HCT116 (cell line): ENCODE measurements around the gene SRRM2. TPM values are rescaled to one million over a fixed set of nuclear protein-coding genes. Genes with fewer than 3 reads are reported as not detected.

Experiments
- ATAC-seq: fragments of 200-7000 bp; cut with Tn5 transposase; 2 replicates; pipeline ENCODE4 v1.9.1; 2020; ENCODE audit warnings: mild to moderate bottlenecking, moderate library complexity
- BruUV-seq: library from RNA; stranded (reverse); fragments of 400-500 nt; replicated peaks from 2 replicates; lab custom pipeline; 2021; lab: Mats Ljungman, UMichigan
- CTCF ChIA-PET: fragments of 300-600 bp; sonication (Branson Sonifier 250); formaldehyde crosslinking; loops from one replicate; lab custom pipeline; 2021; ENCODE audit warnings: antibody characterized with exemption; lab: Charles Lee
- POLR2A ChIA-PET: fragments of 300-600, 350-600 bp; sonication (Branson Sonifier 250); formaldehyde crosslinking; loops from one replicate; lab custom pipeline; 2021; ENCODE audit warnings: antibody characterized with exemption; lab: Charles Lee
- RAD21 ChIA-PET, 2 experiments: fragments of 300-600 bp; sonication (Branson Sonifier 250); formaldehyde crosslinking; loops; one replicate each; lab custom pipeline; 2023; ENCODE audit warnings: low total read pairs in 2 of 2; ENCODE audit not compliant: uncharacterized antibody in 2 of 2, unreplicated experiment in 2 of 2, low non-redundant PET in 1 of 2; lab: Charles Lee
- DNase-seq: peaks from one replicate; pipeline ENCODE4 v3.0.0-alpha.2; 2010; ENCODE audit warnings: low read depth, low spot score
- H2AFZ ChIP-seq: fragments of 200-600 bp; shearing (Covaris generic), sonication (generic); 2 replicates; pipeline ENCODE4 v1.6.1; 2017; ENCODE audit warnings: low read depth, mixed run types, mixed read lengths, antibody characterized with exemption, low read length; ENCODE audit not compliant: poor library complexity, severe bottlenecking
- H3K27ac ChIP-seq: 2 replicates; pipeline ENCODE4 v1.5.1; 2012; ENCODE audit warnings: low read depth, low read length
- H3K27me3 ChIP-seq: fragments of 200-600 bp; sonication (generic); 2 replicates; pipeline ENCODE4 v1.6.1; 2016; ENCODE audit warnings: mixed run types, low read length, mixed read lengths; ENCODE audit not compliant: insufficient read depth
- H3K36me3 ChIP-seq, 2 experiments: fragments of 200-500 bp in 1 of 2; fragments of 200-600 bp in 1 of 2; sonication (Bioruptor generic) in 1 of 2; sonication (generic) in 1 of 2; 2 replicates each; pipeline versions ENCODE4 v1.5.1 to v1.6.1; 2014 to 2016; ENCODE audit warnings: low read length in 2 of 2, inconsistent platforms in 1 of 2, mixed read lengths in 1 of 2, mixed run types in 1 of 2; ENCODE audit not compliant: insufficient read depth in 2 of 2, control insufficient read depth in 1 of 2
- H3K4me1 ChIP-seq, 2 experiments: fragments of 200-600 bp in 1 of 2; sonication (generic) in 1 of 2; 2 replicates each; pipeline versions ENCODE4 v1.5.1 to v1.6.1; 2012 to 2017; ENCODE audit warnings: low read length in 2 of 2, inconsistent platforms in 1 of 2, mild to moderate bottlenecking in 1 of 2, mixed read lengths in 1 of 2, mixed run types in 1 of 2, moderate library complexity in 1 of 2; ENCODE audit not compliant: insufficient read depth in 2 of 2, control insufficient read depth in 1 of 2
- H3K4me2 ChIP-seq: fragments of 200-600 bp; sonication (generic); 2 replicates; pipeline ENCODE4 v1.6.1; 2017; ENCODE audit warnings: mixed run types, low read length, mixed read lengths
- H3K4me3 ChIP-seq, 2 experiments: fragments of 200-600 bp in 1 of 2; sonication (generic) in 1 of 2; replicated peaks in 1 of 2; 2 replicates each; pipeline ENCODE4 v1.5.1; 2011 to 2016; ENCODE audit warnings: low read length in 2 of 2, control low read depth in 1 of 2, low read depth in 1 of 2, mild to moderate bottlenecking in 1 of 2, mixed read lengths in 1 of 2, mixed run types in 1 of 2
- H3K79me2 ChIP-seq: fragments of 200-600 bp; sonication (generic); 2 replicates; pipeline ENCODE4 v1.6.1; 2017; ENCODE audit warnings: mild to moderate bottlenecking, mixed run types, low read length, moderate library complexity, mixed read lengths; ENCODE audit not compliant: insufficient read depth
- H3K9ac ChIP-seq: fragments of 200-600 bp; sonication (generic); 2 replicates; pipeline ENCODE4 v1.6.1; 2016; ENCODE audit warnings: low read length, mixed read lengths
- H3K9me2 ChIP-seq: fragments of 200-600 bp; sonication (generic), shearing (Covaris generic); 2 replicates; pipeline ENCODE4 v1.6.1; 2017; ENCODE audit warnings: mixed run types, mild to moderate bottlenecking, moderate library complexity; ENCODE audit not compliant: insufficient read depth
- H3K9me3 ChIP-seq, 2 experiments: fragments of 200-500 bp in 1 of 2; fragments of 200-600 bp in 1 of 2; sonication (Bioruptor generic) in 1 of 2; sonication (generic) in 1 of 2; 2 replicates each; pipeline ENCODE4 v1.6.1; 2014 to 2017; ENCODE audit warnings: low read length in 2 of 2, mixed read lengths in 2 of 2, inconsistent platforms in 1 of 2, low read depth in 1 of 2, mild to moderate bottlenecking in 1 of 2, mixed run types in 1 of 2, moderate library complexity in 1 of 2; ENCODE audit not compliant: control insufficient read depth in 1 of 2, insufficient read depth in 1 of 2
- H4K20me1 ChIP-seq: fragments of 200-600 bp; sonication (generic), shearing (Covaris generic); 2 replicates; pipeline ENCODE4 v1.6.1; 2017; ENCODE audit warnings: mixed run types, mild to moderate bottlenecking, moderate library complexity; ENCODE audit not compliant: insufficient read depth
- CEBPB ChIP-seq: IDR thresholded peaks from 2 replicates; pipeline ENCODE4 v1.6.1; 2012; ENCODE audit warnings: low read depth
- ELF1 ChIP-seq: IDR thresholded peaks from 2 replicates; pipeline ENCODE4 v1.6.1; 2012; ENCODE audit warnings: low read depth, borderline replicate concordance
- EZH2phosphoT487 ChIP-seq: fragments of 200-600 bp; IDR thresholded peaks from 2 replicates; pipeline ENCODE4 v1.6.1; 2018; ENCODE audit warnings: antibody characterized with exemption, borderline replicate concordance
- FOSL1 ChIP-seq: IDR thresholded peaks from 2 replicates; pipeline ENCODE4 v1.6.1; 2012; ENCODE audit warnings: low read depth
- JUND ChIP-seq: IDR thresholded peaks from 2 replicates; pipeline ENCODE4 v1.6.1; 2012
- POLR2A ChIP-seq: IDR thresholded peaks from 2 replicates; pipeline ENCODE4 v1.7.0; 2011; ENCODE audit warnings: borderline replicate concordance; ENCODE audit not compliant: insufficient read depth, insufficient read length; ENCODE audit errors: extremely low read depth
- POLR2AphosphoS5 ChIP-seq: IDR thresholded peaks from 2 replicates; pipeline ENCODE4 v1.6.1; 2011; ENCODE audit warnings: mild to moderate bottlenecking, low read depth, low read length, moderate library complexity
- RAD21 ChIP-seq: IDR thresholded peaks from 2 replicates; pipeline ENCODE4 v1.6.1; 2012; ENCODE audit warnings: low read depth, mild to moderate bottlenecking
- REST ChIP-seq: IDR thresholded peaks from 2 replicates; pipeline ENCODE4 v1.6.1; 2012; ENCODE audit warnings: low read depth
- SIN3A ChIP-seq: IDR thresholded peaks from 2 replicates; pipeline ENCODE4 v1.6.1; 2012; ENCODE audit warnings: low read depth
- SRF ChIP-seq: IDR thresholded peaks from 2 replicates; pipeline ENCODE4 v1.6.1; 2012; ENCODE audit warnings: low read depth
- TCF7L2 ChIP-seq: IDR thresholded peaks from 2 replicates; pipeline ENCODE4 v1.7.0; 2011; ENCODE audit warnings: borderline replicate concordance, inconsistent platforms; ENCODE audit not compliant: insufficient read depth, insufficient read length; ENCODE audit errors: extremely low read depth
- YY1 ChIP-seq: IDR thresholded peaks from 2 replicates; pipeline ENCODE4 v1.6.1; 2011; ENCODE audit warnings: low read length, low read depth, moderate library complexity, mild to moderate bottlenecking; ENCODE audit not compliant: insufficient replicate concordance; ENCODE audit errors: extremely low read depth
- ZFX ChIP-seq: fragments of 450-650 bp; IDR thresholded peaks from 2 replicates; pipeline ENCODE4 v1.6.1; 2017
- intact Hi-C: fragments of 100-400 bp; cut with micrococcal nuclease; formaldehyde crosslinking; loops from 2 replicates; pipeline ENCODE4 v1.10.0; 2022
- total RNA-seq: library from RNA; stranded (reverse); gene quantifications from one replicate; pipeline ENCODE4 v1.2.1, GENCODE V29; 2021; ENCODE audit not compliant: unreplicated experiment
- TF ChIP-seq, protein P1 (sequence below): IDR thresholded peaks from 2 replicates; pipeline ENCODE4 v1.6.1; 2011; ENCODE audit warnings: mild to moderate bottlenecking, low read length, moderate library complexity; ENCODE audit not compliant: insufficient replicate concordance; ENCODE audit errors: extremely low read depth
- TF ChIP-seq, protein P2 (sequence below): IDR thresholded peaks from 2 replicates; pipeline ENCODE4 v1.6.1; 2012

Gene SRRM2
- total RNA-seq, 1 experiment from 2014 or later, result 541 TPM

- ChIA-PET POLR2A (interaction anchor here (1.4 kb wide), 1 partner anchor 21 kb away, joined by 3 read pairs; no protein-coding TSS in a partner anchor), CTCF (interaction anchor here (1.2 kb wide), 1 partner anchor 134 kb away, joined by 3 read pairs; no protein-coding TSS in a partner anchor), RAD21 (no interaction called here)
- no peak for ATAC-seq
- Histone ChIP-seq H2AFZ (no peak overlapping the region), H3K79me2 (no peaks in the 10 kb centered on the region), H3K27me3 (no peaks in the 10 kb centered on the region), H3K27ac (no peak overlapping the region), H3K9me3 (no peaks in the 10 kb centered on the region), H3K9me2 (no peaks in the 10 kb centered on the region; the same call in 1 of the 2 replicates), H3K9ac (no peak overlapping the region), H3K4me1 (peaks cover 8 to 16% of the 10 kb centered on the region in 2 experiments), H3K4me2 (no peak overlapping the region), H3K36me3 (no peaks in the 10 kb centered on the region), H4K20me1 (no peaks in the 10 kb centered on the region), H3K4me3 (no peak overlapping the region)
- DNase-seq, result no peak
- intact Hi-C loops, result no loop called here
- no TSS peak for BruUV-seq
- TF ChIP-seq TCF7L2, result no peak
- TF ChIP-seq, protein P1, sequence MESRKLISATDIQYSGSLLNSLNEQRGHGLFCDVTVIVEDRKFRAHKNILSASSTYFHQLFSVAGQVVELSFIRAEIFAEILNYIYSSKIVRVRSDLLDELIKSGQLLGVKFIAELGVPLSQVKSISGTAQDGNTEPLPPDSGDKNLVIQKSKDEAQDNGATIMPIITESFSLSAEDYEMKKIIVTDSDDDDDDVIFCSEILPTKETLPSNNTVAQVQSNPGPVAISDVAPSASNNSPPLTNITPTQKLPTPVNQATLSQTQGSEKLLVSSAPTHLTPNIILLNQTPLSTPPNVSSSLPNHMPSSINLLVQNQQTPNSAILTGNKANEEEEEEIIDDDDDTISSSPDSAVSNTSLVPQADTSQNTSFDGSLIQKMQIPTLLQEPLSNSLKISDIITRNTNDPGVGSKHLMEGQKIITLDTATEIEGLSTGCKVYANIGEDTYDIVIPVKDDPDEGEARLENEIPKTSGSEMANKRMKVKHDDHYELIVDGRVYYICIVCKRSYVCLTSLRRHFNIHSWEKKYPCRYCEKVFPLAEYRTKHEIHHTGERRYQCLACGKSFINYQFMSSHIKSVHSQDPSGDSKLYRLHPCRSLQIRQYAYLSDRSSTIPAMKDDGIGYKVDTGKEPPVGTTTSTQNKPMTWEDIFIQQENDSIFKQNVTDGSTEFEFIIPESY, result no peak
- TF ChIP-seq CEBPB, result no peak
- no peak for TF ChIP-seq POLR2A
- no peak for TF ChIP-seq YY1
- TF ChIP-seq, protein P2, sequence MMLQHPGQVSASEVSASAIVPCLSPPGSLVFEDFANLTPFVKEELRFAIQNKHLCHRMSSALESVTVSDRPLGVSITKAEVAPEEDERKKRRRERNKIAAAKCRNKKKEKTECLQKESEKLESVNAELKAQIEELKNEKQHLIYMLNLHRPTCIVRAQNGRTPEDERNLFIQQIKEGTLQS, result no peak
- TF ChIP-seq FOSL1, result no peak
- TF ChIP-seq ZFX, result no peak
- no peak for TF ChIP-seq RAD21
- no peak for TF ChIP-seq SRF
- no peak for TF ChIP-seq SIN3A
- no peak for TF ChIP-seq POLR2AphosphoS5
- TF ChIP-seq EZH2phosphoT487, result no peak
- TF ChIP-seq ELF1, result no peak
- no peak for TF ChIP-seq JUND
- no peak for TF ChIP-seq REST
These were observed 40.5 kb downstream of the SRRM2 start for GRCh38 chr16:2792940-2793339.
